ENCODE results near the gene MACROD2.

DNA sequence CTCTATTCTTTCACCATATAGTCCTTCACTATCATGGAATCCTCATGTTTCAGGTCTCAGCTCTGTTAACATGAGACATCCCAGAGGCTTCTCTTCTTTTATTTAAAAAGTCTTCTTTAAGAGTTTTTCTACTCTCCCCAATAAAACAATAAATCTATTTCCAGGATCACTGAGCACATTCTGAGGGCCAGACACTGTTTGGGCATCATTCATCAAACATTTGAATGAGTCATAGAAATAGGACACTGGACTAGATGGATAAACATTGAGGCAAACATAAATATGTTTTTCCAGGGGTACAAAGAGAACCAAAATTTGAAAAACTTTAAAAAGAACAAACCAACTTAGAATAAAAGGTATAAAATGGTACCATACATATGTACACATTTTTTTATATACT lies 2023.6 kb downstream of the MACROD2 start:
- TF ChIP-seq CTCF (IDR thresholded peaks at IDR 0.05; ENCODE audit: insufficient read depth, low read length, poor library complexity, severe bottlenecking) (no peak), EZH2phosphoT487 (conservative IDR thresholded peaks at IDR 0.05; ENCODE audit: low read length) (no peak)
